Measurements from ENCODE around the gene B3GAT3. TPM values are rescaled to one million over a fixed set of nuclear protein-coding genes. Genes with fewer than 3 reads are reported as not detected.
"Not testable (repeated sequence)": the region's sequence is repeated elsewhere in the genome, so short reads cannot be mapped to it uniquely, and the experiment has no call there.

Gene B3GAT3
- total RNA-seq, 4 donors from 2014 or later: 17.7 to 50.4 (median 23.1) TPM

DNA sequence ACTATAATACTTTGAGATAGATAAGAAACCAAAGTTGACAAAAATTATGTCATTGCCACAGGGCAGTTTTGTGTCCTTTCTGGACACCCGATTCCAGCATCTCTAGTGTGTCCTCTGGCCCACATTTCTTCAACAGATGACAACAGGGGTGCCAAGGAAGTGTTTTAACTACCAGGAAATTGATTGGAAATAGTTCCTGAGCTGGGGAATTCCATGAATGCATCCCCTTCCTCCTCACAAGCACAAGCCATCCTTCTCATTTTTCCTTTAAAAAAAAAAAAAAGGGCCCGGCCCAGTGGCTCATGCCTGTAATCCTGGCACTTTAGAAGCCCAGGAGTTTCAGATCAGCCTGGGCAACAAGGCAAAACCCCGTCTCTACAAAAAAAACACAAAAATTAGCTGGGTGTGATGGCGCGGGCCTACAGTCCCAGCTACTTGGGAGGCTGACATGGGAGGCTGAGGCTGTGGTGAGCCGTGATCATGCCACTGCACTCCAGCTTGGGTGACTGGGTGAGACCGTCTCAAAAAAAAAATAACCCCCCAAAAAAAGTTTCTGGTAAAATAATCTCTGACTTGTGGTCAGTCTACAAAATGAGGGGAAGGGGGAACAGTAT lies 797 bp upstream of the B3GAT3 start:
- Histone ChIP-seq H3K36me3 (no peaks in the 10 kb centered on the region), H3K9me3 (no peaks in the 10 kb centered on the region), H3K27me3 (no peaks in the 10 kb centered on the region), H3K4me1 (peaks cover 5 to 6% of the 10 kb centered on the region in 2 donors), H3K27ac (peak overlapping the region; percentile 68 to 85), H3K4me3 (no peak overlapping the region)
- intact Hi-C loops (cut with DNase I; ENCODE audit: low total_unique reads): no loop called here
- TF ChIP-seq CTCF (IDR thresholded peaks at IDR 0.05) (no peak), POLR2A (IDR thresholded peaks at IDR 0.05) (no peak)
- DNase-seq: no peak

DNA sequence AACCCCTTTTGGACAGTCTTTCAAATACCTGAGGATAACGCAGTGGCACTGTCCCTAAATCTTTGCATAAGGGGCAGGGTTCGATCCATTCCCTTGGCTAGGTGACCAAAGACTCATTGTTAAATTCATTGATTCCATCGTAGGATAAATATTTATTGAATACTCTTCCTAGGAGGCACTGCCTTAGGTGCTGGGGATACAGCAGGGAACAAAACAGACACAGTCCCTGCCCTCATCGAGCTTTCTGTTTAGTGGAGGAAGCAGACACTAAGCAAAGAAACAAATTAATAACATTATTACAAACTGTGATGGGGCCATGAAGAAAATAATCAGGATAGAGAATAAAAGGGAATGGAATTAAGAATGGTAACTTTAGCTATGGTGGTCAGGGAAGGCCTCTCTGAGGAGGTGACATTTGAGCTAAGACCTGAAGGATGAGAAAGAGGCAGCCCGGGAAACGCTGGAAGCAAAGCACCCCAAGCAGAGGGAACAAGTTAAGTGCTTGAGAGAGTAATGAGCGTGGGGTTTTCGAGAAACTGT lies 689 bp downstream of the B3GAT3 start:
- H3K36me3 ChIP-seq: no peaks in the 10 kb centered on the region
- H3K4me1 ChIP-seq: peaks cover 5 to 6% of the 10 kb centered on the region in 2 donors
- no peaks in the 10 kb centered on the region for H3K9me3 ChIP-seq
- DNase-seq: no peak
- H3K27me3 ChIP-seq: no peaks in the 10 kb centered on the region
- TF ChIP-seq CTCF (IDR thresholded peaks at IDR 0.05) (no peak), POLR2A (IDR thresholded peaks at IDR 0.05) (no peak)
- intact Hi-C loops (cut with DNase I; ENCODE audit: low total_unique reads): no loop called here
- peak overlapping the region; percentile 68 to 85 for H3K27ac ChIP-seq
- H3K4me3 ChIP-seq: peak overlapping the region; percentile 61 to 77

DNA sequence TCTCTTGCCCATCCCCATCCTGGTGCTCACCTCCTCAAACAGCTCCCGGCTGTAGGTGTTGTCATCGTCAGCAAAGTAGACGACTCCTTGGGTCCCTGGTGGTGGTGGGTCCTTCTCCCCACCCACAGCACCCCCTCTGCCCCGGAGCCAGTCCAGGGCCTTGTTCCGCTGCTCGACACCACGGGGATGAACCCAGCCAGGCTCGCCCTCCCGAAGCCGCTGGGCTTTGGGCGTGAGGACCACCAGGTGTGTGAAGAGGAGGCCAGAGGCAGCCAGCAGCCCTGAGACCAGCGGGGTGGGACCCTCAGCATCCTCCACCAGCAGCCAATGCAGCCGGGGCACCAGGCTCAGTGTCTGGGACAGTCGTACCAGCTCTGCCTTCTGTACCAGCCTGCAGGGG lies 4.8 kb downstream of the B3GAT3 start:
- not testable (repeated sequence) for H3K36me3 ChIP-seq

GRCh38 chr11:62615521-62615920 lies 6.3 kb downstream of the B3GAT3 start:
- no peak overlapping the region for H3K27ac ChIP-seq
- no peaks in the 10 kb centered on the region for H3K27me3 ChIP-seq
- no peak overlapping the region for H3K4me3 ChIP-seq
- no peak for DNase-seq
- TF ChIP-seq CTCF (IDR thresholded peaks at IDR 0.05) (no peak), POLR2A (IDR thresholded peaks at IDR 0.05) (no peak)
- intact Hi-C loops (cut with DNase I; ENCODE audit: low total_unique reads): no loop called here
- H3K36me3 ChIP-seq: no peaks in the 10 kb centered on the region
- no peaks in the 10 kb centered on the region for H3K9me3 ChIP-seq
- H3K4me1 ChIP-seq: peaks cover under 1 to 13% of the 10 kb centered on the region in 2 donors

More for the DNA sequence above, 4.8 kb downstream of the B3GAT3 start:
- intact Hi-C loops (cut with DNase I; ENCODE audit: low total_unique reads); DNase-seq; H3K4me3 ChIP-seq; H3K27me3 ChIP-seq; H3K9me3 ChIP-seq; H3K4me1 ChIP-seq; H3K27ac ChIP-seq: not testable (repeated sequence)

DNA sequence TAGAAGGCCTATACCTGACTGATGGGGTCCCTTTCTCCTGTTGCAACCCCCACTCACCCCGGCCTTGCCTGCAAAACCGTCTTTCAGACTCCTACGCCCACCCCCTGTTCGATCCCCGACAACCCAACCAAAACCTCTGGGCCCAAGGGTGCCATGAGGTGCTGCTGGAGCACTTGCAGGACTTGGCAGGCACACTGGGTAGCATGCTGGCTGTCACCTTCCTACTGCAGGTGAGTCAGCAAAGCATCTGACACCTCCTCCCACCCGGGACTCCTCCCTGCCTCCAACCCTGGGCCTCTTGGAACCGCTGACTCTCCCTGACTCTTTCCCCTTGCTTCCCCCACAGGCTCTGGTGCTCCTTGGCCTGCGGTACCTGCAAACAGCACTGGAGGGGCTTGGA lies 7.5 kb downstream of the B3GAT3 start:
- H3K36me3 ChIP-seq: no peaks in the 10 kb centered on the region
- no peak for DNase-seq

More for the DNA sequence above, 7.5 kb downstream of the B3GAT3 start:
- intact Hi-C loops (cut with DNase I; ENCODE audit: low total_unique reads): no loop called here
- no peak overlapping the region for H3K4me3 ChIP-seq
- peak overlapping the region in 1 of 2 donors; percentile 99 for H3K27ac ChIP-seq
- peaks cover 0 to 10% of the 10 kb centered on the region in 2 donors for H3K4me1 ChIP-seq
- TF ChIP-seq CTCF (IDR thresholded peaks at IDR 0.05) (no peak), POLR2A (IDR thresholded peaks at IDR 0.05) (no peak)
- no peaks in the 10 kb centered on the region for H3K27me3 ChIP-seq
- no peaks in the 10 kb centered on the region for H3K9me3 ChIP-seq
